Fibroblast of gingiva (primary cell): ENCODE results near the gene BCAP29.

Experiments
- DNase-seq: peaks from one replicate; pipeline ENCODE4 v3.0.0-alpha.2; 2011; ENCODE audit warnings: low read depth

The BCAP29 gene

DNA sequence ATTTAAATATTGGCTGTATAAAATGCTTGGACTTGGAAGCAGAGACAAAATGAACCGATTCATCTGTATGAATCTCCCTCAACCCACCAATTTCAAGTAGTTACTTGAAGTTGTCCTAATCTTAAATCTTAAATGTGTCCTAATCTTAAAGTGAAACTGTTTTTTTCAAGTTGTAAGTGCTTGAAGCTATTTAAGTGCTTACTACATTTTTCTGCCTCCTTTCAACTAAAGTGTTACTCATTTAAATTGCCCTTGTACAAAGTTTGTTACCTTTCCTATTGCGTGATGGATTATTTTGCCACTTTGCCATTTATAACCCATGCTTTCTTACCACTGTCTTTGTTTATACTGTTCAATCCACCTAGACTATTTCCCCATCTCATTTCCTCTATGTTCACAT is 2.8 kb downstream of the BCAP29 start:
- DNase-seq = no peak

DNA sequence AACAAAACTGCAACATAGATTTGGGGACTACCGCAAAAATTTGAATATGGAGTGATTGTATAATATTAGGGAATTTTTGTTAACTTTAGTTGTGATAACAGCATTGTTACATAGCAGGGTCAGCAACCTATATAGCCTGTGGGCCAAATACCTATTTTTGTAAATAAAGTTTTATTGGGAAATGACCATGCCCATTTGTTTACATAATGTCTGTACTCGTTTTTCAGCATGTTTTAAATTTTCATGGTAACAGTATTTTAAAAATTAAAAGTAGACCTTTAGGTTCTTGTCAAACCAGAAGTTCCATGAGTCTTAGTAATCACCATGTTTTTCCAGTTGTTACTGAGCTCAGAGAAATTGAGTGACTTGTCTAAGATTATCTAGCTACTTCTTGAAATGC is 4.7 kb downstream of the BCAP29 start:
- DNase-seq = no peak

DNA sequence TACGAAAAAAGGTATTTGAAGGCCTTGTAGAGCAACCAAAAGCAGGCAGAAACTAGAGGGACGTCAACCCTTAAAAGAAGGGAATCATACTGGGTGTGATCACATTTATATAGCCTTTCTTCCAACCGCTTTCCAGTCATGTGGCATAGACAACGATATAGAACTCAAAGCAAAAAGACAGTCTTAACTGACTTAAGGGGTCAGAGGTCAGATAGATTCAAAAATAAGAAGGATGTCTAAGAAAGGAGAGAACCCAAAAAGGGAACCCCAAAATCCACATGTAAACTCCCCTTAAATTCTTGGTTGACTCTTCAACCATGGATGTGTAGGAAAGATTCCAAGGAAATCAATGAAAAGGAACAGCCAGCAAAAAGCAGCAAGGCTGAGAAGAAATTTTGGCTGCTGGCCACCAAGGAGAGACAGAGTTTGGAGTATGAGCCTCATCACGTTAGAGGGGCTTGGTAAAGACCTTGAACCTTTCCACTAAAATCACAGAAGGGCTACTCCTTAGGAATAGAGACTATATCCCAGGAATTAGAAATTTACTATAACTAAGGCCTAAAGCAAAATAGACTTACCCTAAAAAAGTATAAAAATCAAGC is 8.6 kb downstream of the BCAP29 start:
- no peak for DNase-seq

DNA sequence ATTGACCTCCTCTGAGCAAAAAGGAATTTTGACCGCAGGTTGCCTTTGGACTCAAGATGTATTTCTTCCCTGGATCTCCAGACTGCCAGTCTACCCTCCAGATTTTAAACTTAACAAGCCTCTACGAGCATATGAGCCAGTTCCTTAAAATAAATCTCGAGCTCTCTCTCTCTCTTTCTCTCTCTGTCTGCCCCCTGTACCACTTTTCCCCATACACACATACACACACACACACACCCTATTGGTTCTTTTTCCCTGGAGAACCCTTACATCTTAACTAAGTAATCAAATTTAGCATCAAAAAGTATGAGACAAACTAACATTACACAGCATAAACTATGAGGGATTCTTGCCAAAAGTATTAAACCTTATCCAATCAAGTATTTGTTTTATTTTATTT is 11.4 kb downstream of the BCAP29 start:
- no peak for DNase-seq

DNA sequence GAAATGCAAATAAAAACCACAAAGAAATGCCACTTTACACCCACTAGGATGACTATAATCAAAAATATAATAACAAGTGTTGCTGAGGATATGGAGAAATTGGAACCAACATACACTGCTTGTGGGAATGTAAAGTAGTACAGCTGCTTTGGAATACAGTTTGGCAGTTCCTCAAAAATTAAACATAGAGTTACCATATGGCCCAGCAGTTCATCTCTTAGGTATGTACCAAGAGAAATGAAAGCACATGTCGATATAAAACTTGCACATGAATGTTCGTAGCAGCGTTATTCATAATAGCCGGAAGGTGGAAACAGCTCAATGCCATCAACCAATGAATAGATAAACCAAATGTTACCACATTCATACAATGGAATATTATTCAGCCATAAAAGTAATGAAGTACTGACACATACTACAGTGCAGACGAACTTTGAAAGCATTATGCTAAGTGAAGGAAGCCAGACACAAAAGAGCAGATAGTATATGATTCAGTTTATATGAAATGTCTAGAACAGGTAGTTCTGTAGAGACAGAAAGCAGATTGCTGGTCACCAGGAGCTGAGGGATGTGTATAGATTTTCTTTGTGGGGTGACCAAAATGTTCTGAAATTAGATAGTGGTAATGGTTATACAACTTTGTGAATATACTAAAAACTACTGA is 12.4 kb downstream of the BCAP29 start:
- peak; percentile 67 for DNase-seq

DNA sequence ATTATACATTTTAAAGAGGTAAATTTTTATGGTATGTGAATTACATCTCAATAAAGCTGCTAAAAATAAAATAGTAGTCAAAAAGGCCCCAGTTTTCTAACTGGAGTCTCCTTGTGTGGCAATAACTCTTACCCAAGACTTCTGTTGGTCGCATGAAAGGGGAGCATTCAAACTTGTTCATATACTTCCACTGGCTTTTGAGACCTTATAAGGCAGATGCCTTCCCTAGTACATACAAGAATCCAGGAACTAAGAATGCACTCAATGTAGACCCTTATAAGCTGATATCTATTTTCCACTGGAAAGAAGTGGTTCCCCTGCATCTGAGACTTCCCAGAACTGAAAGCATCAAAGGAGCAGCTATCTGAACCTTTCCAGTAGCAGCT is 13.0 kb downstream of the BCAP29 start:
- DNase-seq = no peak

DNA sequence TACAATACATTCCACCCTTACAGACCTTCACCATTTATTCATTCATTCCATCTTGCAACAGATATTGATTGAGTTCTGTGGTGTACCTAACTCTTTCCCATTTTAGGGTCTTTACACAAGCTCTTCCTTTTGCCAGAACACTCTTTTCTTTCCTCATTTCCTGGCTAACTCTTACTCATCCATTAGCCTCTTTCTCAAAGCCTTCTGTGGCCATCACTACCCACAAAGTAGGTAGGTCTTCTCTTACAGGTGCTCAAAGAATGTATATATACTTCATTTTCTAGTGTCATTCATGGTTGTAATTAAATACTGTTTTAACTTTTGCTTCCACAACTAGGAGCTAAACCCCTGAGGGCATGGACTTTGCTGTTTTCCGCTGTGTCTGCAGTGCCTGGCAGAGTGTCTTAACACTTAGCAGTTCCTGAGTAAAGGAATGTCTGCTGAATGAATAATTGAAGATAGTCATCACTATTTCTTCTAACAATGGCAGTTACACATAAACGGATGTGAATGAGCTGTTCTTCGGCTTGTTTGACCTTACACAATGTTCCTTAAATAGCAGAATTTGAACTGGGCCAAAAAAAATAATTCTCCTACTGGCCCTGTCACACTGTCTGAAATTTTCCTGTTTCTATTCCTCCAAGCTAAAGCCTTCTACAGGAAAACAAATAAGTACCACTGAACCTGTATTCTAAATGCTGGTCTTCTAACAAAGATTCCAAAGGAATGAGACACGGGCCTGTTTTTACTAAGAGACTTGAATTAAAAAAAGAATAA is 15.1 kb downstream of the BCAP29 start:
- DNase-seq = peak; percentile 79

DNA sequence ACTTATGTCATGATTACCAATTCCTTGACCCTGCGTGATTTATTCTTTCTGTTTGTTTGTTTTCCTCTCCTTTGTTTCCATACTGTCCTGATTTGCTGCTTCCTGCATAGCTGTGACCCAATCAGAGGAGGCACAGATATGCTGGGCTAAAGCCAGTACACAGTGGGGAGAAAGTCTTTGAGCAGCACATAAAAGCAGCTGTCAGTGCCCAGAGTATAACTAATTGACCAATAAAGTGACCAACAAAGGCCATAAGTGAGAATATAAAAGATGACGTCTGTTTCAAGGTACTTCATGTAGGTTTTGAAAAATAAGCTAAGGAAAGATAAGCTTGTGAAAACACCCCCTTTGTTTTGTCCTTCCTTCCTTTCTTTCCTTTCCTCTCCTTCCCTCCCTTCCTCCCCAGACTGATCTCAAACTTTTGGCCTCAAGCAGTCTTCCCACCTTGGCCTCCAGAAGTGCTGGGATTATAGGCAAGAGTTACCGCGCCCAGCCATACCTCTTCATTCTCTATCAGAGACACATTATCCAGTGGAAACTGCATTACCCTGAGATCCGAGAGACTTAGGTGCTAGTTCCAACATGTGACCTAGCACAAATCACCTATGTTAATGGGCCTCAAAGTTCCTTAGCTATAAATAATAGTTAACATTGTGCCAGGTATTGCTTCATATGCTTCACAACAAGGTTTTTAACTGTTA is 17.0 kb downstream of the BCAP29 start:
- peak; percentile 35 for DNase-seq

DNA sequence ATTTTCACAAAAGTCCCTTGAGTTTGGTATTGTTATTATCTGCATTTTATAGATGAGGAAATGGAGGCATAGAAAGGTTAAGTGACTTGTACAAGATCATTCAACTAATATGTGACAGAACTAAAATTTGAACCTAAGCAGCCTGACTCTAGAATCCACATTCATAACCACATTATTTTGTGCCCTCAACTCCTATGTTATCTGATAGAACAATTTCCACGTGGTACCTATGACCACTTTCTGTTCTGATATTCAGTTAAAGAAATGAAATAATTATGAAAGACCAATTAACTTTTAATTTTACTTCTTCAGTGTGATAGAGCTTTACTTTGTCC is 17.5 kb downstream of the BCAP29 start:
- DNase-seq = no peak

DNA sequence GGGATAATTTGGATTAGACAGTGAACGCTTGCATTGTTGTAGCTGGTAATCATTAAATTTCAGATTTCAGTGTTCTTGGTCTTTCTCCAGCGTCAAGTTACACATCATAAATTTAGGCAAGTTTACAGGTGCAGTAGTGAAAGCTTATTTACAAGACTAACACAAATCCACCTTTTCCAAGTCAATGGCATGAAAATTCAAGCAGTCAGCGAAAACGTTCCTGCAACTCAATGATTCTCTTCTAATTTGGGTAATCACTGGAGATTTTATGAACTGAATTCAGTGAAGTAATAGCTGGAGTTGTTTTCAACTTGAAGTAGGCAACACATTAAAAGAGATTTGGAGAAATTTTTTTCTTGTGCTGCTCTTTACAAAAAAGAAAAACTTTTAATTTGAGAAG is 17.9 kb downstream of the BCAP29 start:
- DNase-seq = no peak

DNA sequence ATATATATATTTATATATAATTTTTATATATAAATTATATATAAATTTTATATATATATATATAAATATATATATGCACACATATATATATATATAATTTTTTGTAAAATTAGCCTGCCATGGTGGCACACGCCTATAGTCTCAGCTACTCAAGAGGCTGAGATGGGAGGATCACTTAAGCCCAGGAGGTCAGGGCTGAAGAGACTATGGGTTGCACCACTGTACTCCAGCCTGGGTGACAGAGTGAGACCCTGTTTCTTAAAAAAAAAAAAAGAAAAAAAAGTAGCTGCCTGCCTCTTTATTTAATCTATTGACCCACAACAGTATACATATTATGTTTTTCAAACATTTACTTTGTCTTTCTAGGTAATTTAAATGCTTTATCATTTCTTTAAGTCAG is 19.2 kb downstream of the BCAP29 start:
- DNase-seq = no peak

DNA sequence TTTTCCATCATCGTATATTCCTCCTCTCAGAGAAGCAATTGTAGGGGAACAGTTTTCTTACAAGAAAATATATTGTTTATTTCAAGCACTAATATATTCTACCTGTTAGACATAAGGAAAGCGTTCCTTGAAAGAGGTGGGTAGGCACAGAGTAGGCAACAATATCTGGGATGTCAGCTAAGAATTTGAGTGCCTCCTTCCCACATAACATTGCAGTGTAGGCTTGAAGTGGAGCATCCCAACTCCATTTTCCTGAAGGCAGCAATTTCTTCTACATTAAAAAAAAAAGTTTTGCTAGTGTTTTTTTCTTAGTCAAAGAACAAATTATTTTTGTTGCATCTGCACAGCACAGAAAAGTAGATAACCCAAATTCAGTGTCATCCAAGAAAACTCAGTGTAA is 20.8 kb downstream of the BCAP29 start:
- DNase-seq = no peak

DNA sequence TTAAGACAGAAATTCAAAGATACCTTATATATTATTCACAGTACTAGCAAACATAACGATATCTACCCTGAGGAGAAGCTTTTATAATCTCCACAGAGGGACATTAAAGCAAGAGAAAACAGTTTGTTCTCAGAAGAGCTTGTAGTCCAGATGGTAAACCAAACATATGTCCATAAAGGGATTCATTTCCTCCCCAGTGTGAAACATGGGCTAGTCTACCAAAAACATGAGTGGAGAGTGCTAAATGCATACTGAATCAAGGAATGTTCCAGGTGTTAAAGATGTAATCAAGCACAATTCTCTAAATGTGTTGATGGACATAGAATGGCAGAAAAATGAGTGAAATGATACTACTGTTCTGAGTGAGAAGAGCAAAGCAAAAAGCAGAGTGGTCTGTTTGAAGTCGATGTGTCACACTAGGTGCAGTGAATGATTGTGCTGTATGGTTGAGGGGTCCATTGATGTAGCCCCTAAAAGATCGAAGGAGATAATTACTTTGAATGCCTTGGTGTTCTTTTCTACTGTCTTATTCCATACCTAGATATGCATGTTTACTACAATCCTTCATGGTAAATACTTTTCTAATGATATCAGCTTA is 25.3 kb downstream of the BCAP29 start:
- DNase-seq = no peak

DNA sequence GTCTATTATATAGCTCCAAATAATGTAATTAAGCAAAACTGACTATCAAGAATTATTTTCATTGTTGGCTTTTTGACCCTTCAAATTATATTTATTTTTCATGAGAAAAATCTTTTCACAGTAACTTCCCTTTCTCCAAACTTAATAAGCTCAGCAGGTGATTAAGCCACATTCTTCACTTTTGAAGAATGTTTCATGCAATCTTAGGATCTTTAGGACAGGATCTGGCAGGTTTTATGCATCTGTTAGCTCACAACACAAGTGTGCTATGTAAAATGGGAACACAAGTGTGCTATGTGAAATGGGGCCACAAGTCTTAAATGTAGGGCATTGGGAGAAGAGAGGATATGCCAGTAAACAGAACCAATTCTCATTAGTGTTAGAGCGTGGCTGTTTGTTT is 26.3 kb downstream of the BCAP29 start:
- no peak for DNase-seq

DNA sequence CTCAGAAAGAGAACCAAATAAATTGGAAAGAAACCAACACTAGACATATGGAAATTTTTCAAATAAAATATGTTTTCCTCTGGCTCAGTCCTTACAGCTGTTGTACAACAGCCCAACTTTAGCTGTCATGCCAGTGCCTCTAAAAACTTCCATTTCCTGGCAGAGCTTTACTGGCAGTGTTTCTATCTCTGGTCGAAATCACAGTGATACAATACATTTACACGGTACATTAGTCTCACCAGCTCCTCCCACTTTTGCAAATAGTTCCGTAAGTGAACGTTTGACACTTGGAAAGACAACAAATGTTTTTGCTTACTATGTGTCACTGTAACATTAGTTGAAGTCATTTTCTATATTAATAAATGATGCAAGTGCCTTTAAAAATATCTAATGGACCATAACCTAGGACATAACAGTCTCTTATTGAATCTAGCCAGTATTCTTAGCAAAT is 29.8 kb downstream of the BCAP29 start:
- no peak for DNase-seq

DNA sequence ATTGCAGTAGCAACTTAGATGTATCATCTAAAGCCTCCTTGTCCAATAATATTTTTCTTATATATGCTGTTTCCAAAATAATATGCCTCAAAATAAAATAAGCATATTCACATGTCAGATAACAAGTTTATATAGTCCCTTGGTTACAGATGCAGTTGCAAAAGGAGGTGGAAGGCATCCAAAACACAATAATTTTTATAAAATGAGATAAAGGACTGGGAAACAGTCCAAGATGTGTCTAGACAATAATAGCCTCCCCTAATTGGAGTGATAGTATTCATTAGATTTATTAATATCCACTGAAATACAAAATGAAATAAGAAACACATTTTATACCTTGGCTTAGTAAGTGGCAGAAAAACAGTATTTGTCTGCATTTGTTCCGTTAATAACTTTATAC is 30.3 kb downstream of the BCAP29 start:
- no peak for DNase-seq

DNA sequence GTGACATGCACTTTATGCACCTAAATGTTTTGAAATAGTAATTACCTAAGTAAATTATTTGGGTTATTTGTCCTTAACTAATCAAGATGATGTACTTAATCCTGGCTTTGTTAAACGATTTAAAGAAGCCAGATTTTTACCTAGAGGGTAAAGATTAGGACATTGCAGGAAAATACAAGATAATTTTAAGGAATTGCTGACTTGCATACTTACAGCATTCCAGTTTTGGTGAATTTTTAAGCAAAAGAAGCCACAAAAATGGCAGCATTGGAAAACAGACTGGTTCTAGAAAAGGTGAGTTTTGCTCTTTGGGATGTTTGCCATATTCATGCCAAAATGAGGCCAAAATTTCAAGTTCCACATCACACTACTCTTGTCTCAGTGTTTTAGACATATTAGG is 33.4 kb downstream of the BCAP29 start:
- DNase-seq = no peak

DNA sequence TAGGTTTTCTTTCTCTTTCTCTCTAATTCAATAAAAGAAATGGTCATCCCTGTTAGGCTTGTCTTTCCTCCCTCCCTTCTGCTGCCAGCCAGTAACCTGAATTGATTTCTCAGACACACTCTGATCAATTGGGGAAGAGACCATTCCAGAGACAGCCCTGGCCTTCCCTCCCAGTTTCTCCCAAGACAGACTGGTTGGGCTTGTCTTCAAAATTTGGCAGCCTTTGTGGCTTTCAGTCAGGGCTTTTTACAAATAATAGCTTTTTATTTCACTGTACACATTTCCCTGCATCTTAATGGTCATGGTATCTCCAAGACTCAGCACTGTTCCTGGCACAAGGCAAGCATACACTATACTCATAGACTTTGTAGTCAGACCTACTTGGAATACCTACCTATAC is 33.9 kb downstream of the BCAP29 start:
- DNase-seq = peak; percentile 12

DNA sequence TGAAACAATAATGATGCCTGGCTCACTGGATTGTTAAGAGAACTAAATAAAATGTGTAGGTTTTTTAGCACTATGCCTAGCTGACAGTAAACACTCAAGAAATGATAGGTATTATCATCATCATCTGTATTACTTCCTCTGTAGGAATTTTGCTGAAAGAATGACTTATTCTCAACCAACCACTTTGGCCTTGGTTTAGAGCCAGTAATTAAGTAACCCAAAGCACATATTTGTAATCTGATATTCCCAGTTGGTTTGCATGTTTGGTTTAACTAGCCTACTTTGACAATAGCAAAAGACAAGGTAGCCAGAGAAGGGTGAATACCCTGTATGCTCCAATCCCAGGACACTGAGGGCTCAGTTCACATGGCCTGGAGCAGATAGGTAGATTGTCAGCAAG is 34.4 kb downstream of the BCAP29 start:
- DNase-seq = peak; percentile 68

DNA sequence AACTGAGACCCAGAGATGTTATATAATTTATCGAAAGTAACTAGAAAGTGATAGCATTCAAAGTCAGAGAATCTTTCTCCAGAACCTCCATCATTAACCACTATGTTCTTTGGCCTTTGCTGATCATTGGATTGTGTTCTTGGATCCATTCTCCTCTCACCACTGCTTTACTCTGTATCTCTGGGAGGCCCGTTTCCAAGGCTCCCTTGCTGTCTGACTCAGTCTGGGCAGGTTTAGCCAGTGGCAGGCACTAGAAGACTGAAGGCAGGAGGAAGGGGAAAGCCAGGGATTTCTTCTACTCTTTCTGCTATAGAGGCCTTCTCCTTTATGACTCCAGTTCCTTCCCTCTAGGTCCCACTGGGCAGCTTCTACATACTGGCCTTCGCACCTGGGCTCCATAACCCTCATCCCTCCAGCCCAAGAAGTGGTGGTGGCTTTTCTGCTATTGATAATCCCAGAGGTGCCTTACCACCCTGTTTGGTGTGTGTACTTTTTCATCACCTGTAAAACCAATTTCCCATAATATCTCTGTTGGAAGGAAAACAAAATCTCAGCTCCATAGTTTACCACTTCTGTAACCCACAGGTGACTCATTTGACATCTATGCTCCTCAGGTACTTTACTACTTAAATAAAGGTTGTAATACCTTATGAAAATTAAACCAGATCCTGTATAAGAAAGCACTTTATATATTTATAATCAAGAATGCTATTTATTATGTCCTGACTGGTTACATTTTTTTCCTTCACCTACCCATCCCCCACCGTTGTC is 36.0 kb downstream of the BCAP29 start:
- DNase-seq = no peak

DNA sequence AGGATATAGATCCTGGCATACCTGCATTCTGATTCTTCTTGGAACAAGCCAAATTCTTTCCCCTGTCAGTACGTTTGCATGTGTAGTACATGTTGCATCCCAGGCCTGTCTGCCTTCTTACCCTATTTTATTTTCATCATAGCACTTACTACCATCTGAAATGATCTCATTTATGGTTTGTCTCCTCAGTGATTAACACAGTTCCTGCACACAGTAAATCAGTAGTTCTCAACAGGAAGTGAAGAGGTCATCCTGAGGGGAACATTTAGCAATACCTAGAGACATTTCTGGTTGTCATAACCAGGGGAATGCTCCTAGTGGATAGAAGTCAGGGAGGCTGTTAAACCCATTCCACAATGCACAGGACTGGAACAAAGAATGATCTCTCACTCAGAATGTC is 42.4 kb downstream of the BCAP29 start:
- peak; percentile 34 for DNase-seq

DNA sequence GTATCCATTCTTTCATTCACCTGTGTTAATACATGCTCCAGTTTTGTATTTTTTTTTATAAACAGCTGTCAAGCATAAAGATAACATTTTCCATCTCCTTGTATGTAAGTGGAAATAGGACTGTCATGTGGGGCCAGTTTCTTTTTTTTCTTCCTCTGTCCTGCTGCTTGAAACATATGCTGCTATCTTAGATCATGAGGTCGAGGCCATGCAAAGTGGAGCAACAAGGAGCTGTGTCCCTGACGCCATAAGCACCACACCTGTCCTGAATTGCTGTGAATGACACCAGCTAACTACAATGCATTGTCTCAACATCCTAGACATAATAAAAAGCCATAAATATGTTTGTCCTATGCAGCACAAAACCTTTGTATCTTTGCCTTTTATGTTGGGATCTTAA is 42.8 kb downstream of the BCAP29 start:
- no peak for DNase-seq
